Ovary (tissue), 9 donors: ENCODE data around the gene PKMYT1. TPM values are rescaled to one million over a fixed set of nuclear protein-coding genes. Genes with fewer than 3 reads are reported as not detected.
"Not testable (repeated sequence)": the region's sequence is repeated elsewhere in the genome, so short reads cannot be mapped to it uniquely, and the experiment has no call there.

Experiments used
- DNase-seq, 5 donors: peaks; one replicate each; pipeline ENCODE4 v3.0.0-alpha.2; 2019 to 2020
- H3K27ac ChIP-seq, 2 donors: fragments of 200-600 bp; one replicate each; pipeline versions ENCODE4 v1.5.1 to v1.8.0; 2019 to 2022
- H3K27me3 ChIP-seq: fragments of 200-600 bp; one replicate; pipeline ENCODE4 v1.8.0; 2022
- H3K36me3 ChIP-seq: fragments of 200-600 bp; sonication (generic); one replicate; pipeline ENCODE4 v1.5.1; 2019
- H3K4me1 ChIP-seq: one replicate; pipeline ENCODE4 v1.8.1; 2013; ENCODE audit warnings: mild to moderate bottlenecking, moderate library complexity; ENCODE audit not compliant: insufficient read depth
- H3K4me3 ChIP-seq: fragments of 200-600 bp; sonication (generic); one replicate; pipeline ENCODE4 v1.5.1; 2017
- H3K9me3 ChIP-seq, 2 donors: fragments of 200-600 bp in 1 of 2; sonication (generic) in 1 of 2; one replicate each; pipeline versions ENCODE4 v1.5.1 to v1.8.1; 2013 to 2019; ENCODE audit warnings: mild to moderate bottlenecking in 1 of 2, moderate library complexity in 1 of 2
- EP300 ChIP-seq: sonication (generic); formaldehyde crosslinking; IDR thresholded peaks from one replicate; pipeline ENCODE4 v1.6.1; 2017; ENCODE audit warnings: antibody characterized with exemption
- POLR2A ChIP-seq: fragments of 450-650 bp; IDR thresholded peaks from one replicate; pipeline ENCODE4 v1.6.1; 2017; ENCODE audit warnings: antibody characterized with exemption, mild to moderate bottlenecking, moderate library complexity
- WGBS, 3 donors: extraction: QIAGEN DNeasy Blood & Tissue Kit in 1 of 3; methylation state at CpG; one replicate each; pipeline versions ENCODE4 v1.1.5 to v1.1.7; 2013 to 2017; 5-methylcytosine and 5-hydroxymethylcytosine counted together
- intact Hi-C, 4 donors: fragments of 100-400 bp; cut with DNase I; formaldehyde crosslinking; loops; one replicate each; pipeline versions ENCODE4 v1.11.0 to v1.15.1; 2022 to 2023
- polyA plus RNA-seq, 2 donors: library from polyadenylated mRNA; stranded (reverse); fragments of 200-250 nt in 1 of 2; fragments of 350-450 nt in 1 of 2; fragmentation: Illumina TruSeq in 1 of 2; extraction: RNeasy Lipid Tissue Mini Kit (QIAGEN cat#74804) in 1 of 2; gene quantifications; one replicate each; pipeline ENCODE4 v1.2.3, GENCODE V29; 2013 to 2014
- total RNA-seq, 7 donors: library from RNA; depleted of rRNA in 2 of 7; stranded (reverse); fragments of >200 nt in 2 of 7; fragmentation: NEBNext Ultra II Directional in 3 of 7; extraction: Animal tissue kit (Norgen Biotek cat#: 25700) in 3 of 7; gene quantifications; one replicate each; pipeline versions ENCODE4 v1.1.0 to v1.2.4, GENCODE V29; 2016 to 2023
- TF ChIP-seq, protein P1 (sequence below), 3 donors: fragments of 450-650 bp in 2 of 3; fragments of 200-600 bp in 1 of 3; IDR thresholded peaks; one replicate each; pipeline versions ENCODE4 v1.5.1 to v1.8.0; 2016 to 2022; ENCODE audit warnings: antibody characterized with exemption in 3 of 3, mild to moderate bottlenecking in 1 of 3
- donor health status: DM: no; HTN: no; CAD: no; lungs with moderate emphysema.
- donor health status: DM: no; HTN: no; CAD: no.
- donor health status: Bipolar disorder and iron deficiency.
- donor health status: DM: yes; HTN: yes; CAD: no.
- donor health status: DM: no; HTN: no; CAD: no.
- donor health status: DM: yes; HTN: yes; CAD: no.

Gene PKMYT1
- total and polyA plus RNA-seq, 9 donors = 0.23 to 2.6 (median 0.86) TPM; not detected in 3

DNA sequence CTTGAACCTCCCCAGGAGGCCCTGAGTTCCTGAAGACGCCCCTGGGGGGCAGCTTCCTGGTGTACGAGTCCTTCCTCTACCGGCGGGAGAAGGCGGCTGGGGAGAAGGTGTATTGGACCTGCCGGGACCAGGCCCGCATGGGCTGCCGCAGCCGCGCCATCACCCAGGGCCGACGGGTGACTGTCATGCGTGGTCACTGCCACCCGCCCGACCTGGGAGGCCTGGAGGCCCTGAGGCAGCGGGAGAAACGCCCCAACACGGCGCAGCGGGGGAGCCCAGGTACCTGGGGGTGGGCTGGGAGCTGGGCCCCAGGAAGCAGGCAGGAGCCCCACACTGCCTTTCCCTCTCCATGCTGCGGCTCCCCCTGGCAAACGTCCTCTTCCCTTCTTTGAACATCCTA lies 46.5 kb downstream of the PKMYT1 start:
- intact Hi-C loops = loop anchor here in 1 of 4 donors (5.0 kb wide), 1 partner anchor 66 kb away; no protein-coding TSS in a partner anchor
- Histone ChIP-seq H3K27ac (no peak overlapping the region), H3K36me3 (no peaks in the 10 kb centered on the region), H3K27me3 (no peaks in the 10 kb centered on the region), H3K4me3 (no peak overlapping the region), H3K4me1 (no peaks in the 10 kb centered on the region), H3K9me3 (no peaks in the 10 kb centered on the region)
- TF ChIP-seq EP300 (no peak), POLR2A (no peak)
- TF ChIP-seq, protein P1, sequence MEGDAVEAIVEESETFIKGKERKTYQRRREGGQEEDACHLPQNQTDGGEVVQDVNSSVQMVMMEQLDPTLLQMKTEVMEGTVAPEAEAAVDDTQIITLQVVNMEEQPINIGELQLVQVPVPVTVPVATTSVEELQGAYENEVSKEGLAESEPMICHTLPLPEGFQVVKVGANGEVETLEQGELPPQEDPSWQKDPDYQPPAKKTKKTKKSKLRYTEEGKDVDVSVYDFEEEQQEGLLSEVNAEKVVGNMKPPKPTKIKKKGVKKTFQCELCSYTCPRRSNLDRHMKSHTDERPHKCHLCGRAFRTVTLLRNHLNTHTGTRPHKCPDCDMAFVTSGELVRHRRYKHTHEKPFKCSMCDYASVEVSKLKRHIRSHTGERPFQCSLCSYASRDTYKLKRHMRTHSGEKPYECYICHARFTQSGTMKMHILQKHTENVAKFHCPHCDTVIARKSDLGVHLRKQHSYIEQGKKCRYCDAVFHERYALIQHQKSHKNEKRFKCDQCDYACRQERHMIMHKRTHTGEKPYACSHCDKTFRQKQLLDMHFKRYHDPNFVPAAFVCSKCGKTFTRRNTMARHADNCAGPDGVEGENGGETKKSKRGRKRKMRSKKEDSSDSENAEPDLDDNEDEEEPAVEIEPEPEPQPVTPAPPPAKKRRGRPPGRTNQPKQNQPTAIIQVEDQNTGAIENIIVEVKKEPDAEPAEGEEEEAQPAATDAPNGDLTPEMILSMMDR (IDR thresholded peaks at IDR 0.05) = no peak
- WGBS, 3 donors = 87 to 91% (median 90%) methylated on average over 22 of the region's 22 CpGs
- no peak for DNase-seq

DNA sequence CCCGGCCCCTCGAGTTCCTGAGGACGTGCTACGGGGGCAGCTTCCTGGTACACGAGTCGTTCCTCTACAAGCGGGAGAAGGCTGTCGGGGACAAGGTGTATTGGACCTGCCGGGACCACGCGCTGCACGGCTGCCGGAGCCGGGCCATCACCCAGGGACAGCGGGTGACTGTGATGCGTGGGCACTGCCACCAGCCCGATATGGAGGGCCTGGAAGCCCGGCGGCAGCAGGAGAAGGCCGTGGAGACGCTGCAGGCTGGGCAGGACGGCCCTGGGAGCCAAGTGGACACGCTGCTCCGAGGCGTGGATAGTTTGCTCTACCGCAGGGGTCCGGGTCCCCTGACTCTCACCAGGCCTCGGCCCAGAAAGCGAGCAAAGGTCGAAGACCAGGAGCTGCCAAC lies 47.1 kb downstream of the PKMYT1 start:
- Histone ChIP-seq H3K27ac (no peak overlapping the region), H3K4me3 (no peak overlapping the region), H3K9me3 (no peaks in the 10 kb centered on the region), H3K36me3 (no peaks in the 10 kb centered on the region), H3K27me3 (no peaks in the 10 kb centered on the region), H3K4me1 (no peaks in the 10 kb centered on the region)
- TF ChIP-seq EP300 (no peak), POLR2A (no peak)
- TF ChIP-seq, protein P1 (IDR thresholded peaks at IDR 0.05) = no peak
- 89 to 92% (median 92%) methylated on average over 20 to 30 of the region's 30 CpGs for WGBS, 3 donors
- intact Hi-C loops = loop anchor here in 1 of 4 donors (5.0 kb wide), 1 partner anchor 66 kb away; no protein-coding TSS in a partner anchor
- no peak for DNase-seq

DNA sequence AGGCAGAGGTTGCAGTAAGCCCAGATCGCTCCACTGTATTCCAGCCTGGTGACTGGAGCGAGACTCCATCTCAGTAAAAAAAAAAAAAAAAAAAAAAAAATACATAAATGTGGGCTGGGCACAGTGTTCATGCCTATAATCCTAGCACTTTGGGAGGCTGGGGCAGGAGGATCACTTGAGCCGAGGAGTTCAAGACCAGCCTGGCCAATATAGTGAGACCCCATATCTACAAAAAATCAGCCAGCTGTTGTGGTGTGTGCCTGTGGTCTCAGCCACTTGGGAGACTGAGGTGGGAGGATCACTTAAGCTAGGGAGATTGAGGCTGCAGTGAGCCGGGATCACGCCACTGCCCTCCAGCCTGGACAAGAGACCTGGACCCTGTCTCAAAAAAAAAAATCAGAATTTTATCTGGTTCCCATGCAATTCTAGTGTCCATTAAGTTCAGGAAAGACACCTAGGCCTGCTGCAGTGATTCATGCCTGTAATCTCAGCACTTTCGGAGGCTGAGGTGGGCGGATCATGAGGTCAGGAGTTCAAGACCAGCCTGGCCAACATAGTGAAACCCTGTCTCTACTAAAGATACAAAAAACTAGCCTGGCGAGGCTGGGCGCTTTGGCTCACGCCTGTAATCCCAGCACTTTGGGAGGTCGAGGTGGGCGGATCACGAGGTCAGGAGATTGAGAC lies 48.9 kb downstream of the PKMYT1 start:
- not testable (repeated sequence) for H3K27ac ChIP-seq, H3K36me3 ChIP-seq, H3K27me3 ChIP-seq, H3K4me3 ChIP-seq, H3K9me3 ChIP-seq, H3K4me1 ChIP-seq, DNase-seq
- intact Hi-C loops = loop anchor here in 1 of 4 donors (5.0 kb wide), 1 partner anchor 64 kb away; no protein-coding TSS in a partner anchor
- WGBS, 3 donors = 87 to 90% (median 88%) methylated on average over 13 of the region's 13 CpGs

DNA sequence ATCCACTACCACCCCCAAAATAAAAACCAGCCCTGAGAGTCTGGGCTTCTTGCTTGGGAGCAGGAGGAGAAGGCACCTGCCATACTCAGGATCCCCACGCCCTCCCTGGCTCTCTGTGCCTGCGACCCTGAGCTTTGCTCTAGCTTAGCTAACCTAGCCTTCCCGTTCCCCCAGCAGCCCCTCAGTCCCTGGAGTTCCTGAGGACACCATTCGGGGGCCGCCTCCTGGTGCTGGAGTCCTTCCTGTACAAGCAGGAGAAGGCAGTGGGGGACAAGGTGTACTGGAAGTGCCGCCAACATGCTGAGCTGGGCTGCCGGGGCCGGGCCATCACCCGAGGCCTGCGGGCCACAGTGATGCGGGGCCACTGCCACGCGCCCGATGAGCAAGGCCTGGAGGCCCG lies 50.0 kb downstream of the PKMYT1 start:
- no peaks in the 10 kb centered on the region for H3K27me3 ChIP-seq
- no peak for DNase-seq
- H3K9me3 ChIP-seq = no peaks in the 10 kb centered on the region
- intact Hi-C loops = loop anchor here in 1 of 4 donors (5.0 kb wide), 1 partner anchor 63 kb away; no protein-coding TSS in a partner anchor
- no peak overlapping the region for H3K27ac ChIP-seq
- H3K4me1 ChIP-seq = peaks cover 1% of the 10 kb centered on the region
- H3K36me3 ChIP-seq = no peaks in the 10 kb centered on the region
- TF ChIP-seq, protein P1 (IDR thresholded peaks at IDR 0.05) = no peak
- no peak for TF ChIP-seq EP300
- no peak for TF ChIP-seq POLR2A
- 95 to 96% (median 95%) methylated on average over 7 to 15 of the region's 15 CpGs for WGBS, 3 donors
- H3K4me3 ChIP-seq = no peak overlapping the region

DNA sequence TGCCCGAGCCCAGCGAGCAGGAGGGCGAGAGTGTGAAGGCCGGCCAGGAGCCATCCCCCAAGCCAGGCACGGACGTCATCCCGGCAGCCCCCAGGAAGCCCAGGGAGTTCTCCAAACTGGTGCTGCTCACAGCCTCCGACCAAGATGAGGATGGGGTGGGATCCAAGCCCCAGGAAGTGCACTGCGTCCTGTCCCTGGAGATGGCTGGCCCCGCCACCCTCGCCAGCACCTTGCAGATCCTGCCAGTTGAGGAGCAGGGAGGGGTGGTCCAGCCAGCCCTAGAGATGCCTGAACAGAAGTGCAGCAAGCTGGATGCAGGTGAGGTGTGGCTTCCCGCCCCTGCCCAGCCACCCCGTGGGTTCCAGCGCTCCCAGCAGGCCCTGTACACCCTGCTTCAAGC lies 50.6 kb downstream of the PKMYT1 start:
- Histone ChIP-seq H3K4me1 (peaks cover 1% of the 10 kb centered on the region), H3K4me3 (no peak overlapping the region), H3K9me3 (no peaks in the 10 kb centered on the region), H3K36me3 (no peaks in the 10 kb centered on the region), H3K27ac (no peak overlapping the region), H3K27me3 (no peaks in the 10 kb centered on the region)
- DNase-seq = no peak
- TF ChIP-seq, protein P1 (IDR thresholded peaks at IDR 0.05) = no peak
- no peak for TF ChIP-seq EP300
- no peak for TF ChIP-seq POLR2A
- intact Hi-C loops = loop anchor here in 2 of 4 donors (5.0 kb wide), 2 partner anchors 52 to 62 kb away; no protein-coding TSS in a partner anchor
- 86 to 95% (median 87%) methylated on average over 12 to 14 of the region's 14 CpGs for WGBS, 3 donors
